Keratinocyte (primary cell): ENCODE measurements around the gene SPOCK1.

Experiments
- EZH2 ChIP-seq: IDR thresholded peaks from one replicate; pipeline ENCODE4 v1.6.1; 2012; ENCODE audit warnings: inconsistent platforms, mild to moderate bottlenecking, low read length, moderate library complexity
- TF ChIP-seq, protein P1 (sequence below), 3 experiments: IDR thresholded peaks in 1 of 3; conservative IDR thresholded peaks in 1 of 3; optimal IDR thresholded peaks in 1 of 3; 2 replicates in 2 of 3; 3 replicates in 1 of 3; pipeline versions ENCODE3 to v1.5.1; 2011; ENCODE audit warnings: low read length in 3 of 3, mild to moderate bottlenecking in 3 of 3, moderate library complexity in 2 of 3, control low read depth in 1 of 3, inconsistent platforms in 1 of 3; ENCODE audit not compliant: insufficient read depth in 2 of 3; ENCODE audit errors: extremely low read depth in 1 of 3

DNA sequence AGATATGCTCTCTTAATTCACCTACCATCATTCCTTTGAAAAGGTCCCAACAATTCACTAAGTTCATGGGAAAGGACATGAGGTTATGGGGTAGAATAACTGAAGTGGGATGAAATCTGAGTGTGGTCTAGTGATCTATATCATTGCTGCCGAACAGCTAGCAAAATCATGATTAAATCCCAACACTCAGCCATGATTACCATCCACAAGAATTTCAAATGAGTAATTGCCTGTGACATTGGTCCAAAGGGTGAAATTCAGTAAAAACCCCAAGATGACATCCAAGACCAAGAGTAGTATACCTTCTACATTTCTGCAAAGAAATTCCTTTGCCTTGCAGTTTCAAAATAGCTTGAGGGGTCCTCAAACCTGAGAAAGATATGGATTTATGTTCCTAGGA lies 225.6 kb downstream of the SPOCK1 start:
- TF ChIP-seq, protein P1, sequence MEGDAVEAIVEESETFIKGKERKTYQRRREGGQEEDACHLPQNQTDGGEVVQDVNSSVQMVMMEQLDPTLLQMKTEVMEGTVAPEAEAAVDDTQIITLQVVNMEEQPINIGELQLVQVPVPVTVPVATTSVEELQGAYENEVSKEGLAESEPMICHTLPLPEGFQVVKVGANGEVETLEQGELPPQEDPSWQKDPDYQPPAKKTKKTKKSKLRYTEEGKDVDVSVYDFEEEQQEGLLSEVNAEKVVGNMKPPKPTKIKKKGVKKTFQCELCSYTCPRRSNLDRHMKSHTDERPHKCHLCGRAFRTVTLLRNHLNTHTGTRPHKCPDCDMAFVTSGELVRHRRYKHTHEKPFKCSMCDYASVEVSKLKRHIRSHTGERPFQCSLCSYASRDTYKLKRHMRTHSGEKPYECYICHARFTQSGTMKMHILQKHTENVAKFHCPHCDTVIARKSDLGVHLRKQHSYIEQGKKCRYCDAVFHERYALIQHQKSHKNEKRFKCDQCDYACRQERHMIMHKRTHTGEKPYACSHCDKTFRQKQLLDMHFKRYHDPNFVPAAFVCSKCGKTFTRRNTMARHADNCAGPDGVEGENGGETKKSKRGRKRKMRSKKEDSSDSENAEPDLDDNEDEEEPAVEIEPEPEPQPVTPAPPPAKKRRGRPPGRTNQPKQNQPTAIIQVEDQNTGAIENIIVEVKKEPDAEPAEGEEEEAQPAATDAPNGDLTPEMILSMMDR (optimal IDR thresholded peaks at IDR 0.05 in 1 of 3, IDR thresholded peaks at IDR 0.05 in 1 of 3, conservative IDR thresholded peaks at IDR 0.05 in 1 of 3; ENCODE audit: extremely low read depth in 1 of 3, insufficient read depth in 2 of 3, low read length in 3 of 3): no peak
- TF ChIP-seq EZH2: no peak
